Inferior parietal cortex (tissue), 1 donor: ENCODE results near the gene TGFBR2.

ENCODE experiments used
- DNase-seq: peaks from one replicate; pipeline ENCODE4 v3.0.0-alpha.2; 2016; ENCODE audit errors: extremely low spot score

TGFBR2 gene

GRCh38 chr3:30673425-30674341 is 67.3 kb downstream of the TGFBR2 start:
- DNase-seq: no peak

- no peak for DNase-seq
These were observed 68.6 kb downstream of the TGFBR2 start for GRCh38 chr3:30675006-30675405.

GRCh38 chr3:30675774-30676173 is 69.4 kb downstream of the TGFBR2 start:
- no peak for DNase-seq

GRCh38 chr3:30676424-30677346 is 70.3 kb downstream of the TGFBR2 start:
- DNase-seq: no peak

- no peak for DNase-seq
These were observed 70.9 kb downstream of the TGFBR2 start for GRCh38 chr3:30677347-30677685.

- no peak for DNase-seq
These were observed 72.6 kb downstream of the TGFBR2 start for GRCh38 chr3:30679045-30679444.

GRCh38 chr3:30680789-30681648 is 74.6 kb downstream of the TGFBR2 start:
- DNase-seq: peak; percentile 67

GRCh38 chr3:30681649-30682211 is 75.3 kb downstream of the TGFBR2 start:
- peak; percentile 22 for DNase-seq

- DNase-seq: no peak
These were observed 76.2 kb downstream of the TGFBR2 start for GRCh38 chr3:30682434-30683155.

- no peak for DNase-seq
These were observed 77.4 kb downstream of the TGFBR2 start for GRCh38 chr3:30683769-30684168.

- DNase-seq: no peak
These were observed 78.0 kb downstream of the TGFBR2 start for GRCh38 chr3:30684356-30684755.

GRCh38 chr3:30685267-30685667 is 78.9 kb downstream of the TGFBR2 start:
- DNase-seq: no peak

GRCh38 chr3:30686176-30686575 is 79.8 kb downstream of the TGFBR2 start:
- DNase-seq: no peak

GRCh38 chr3:30686799-30687198 is 80.4 kb downstream of the TGFBR2 start:
- no peak for DNase-seq

- DNase-seq: no peak
These were observed 81.6 kb downstream of the TGFBR2 start for GRCh38 chr3:30687930-30688570.

- DNase-seq: no peak
These were observed 82.6 kb downstream of the TGFBR2 start for GRCh38 chr3:30688776-30689641.

- no peak for DNase-seq
These were observed 83.8 kb downstream of the TGFBR2 start for GRCh38 chr3:30690199-30690598.

- no peak for DNase-seq
These were observed 85.0 kb downstream of the TGFBR2 start for GRCh38 chr3:30691249-30691880.

- DNase-seq: no peak
These were observed 85.5 kb downstream of the TGFBR2 start for GRCh38 chr3:30691944-30692343.
